ENCODE measurements around the gene MED26.

MED26 gene

GRCh38 chr19:16668176-16668575, 40.2 kb upstream of the MED26 start:
- DNase-seq (ENCODE audit: low read depth, low spot score) = no peak
- Histone ChIP-seq H3K9ac (ENCODE audit: insufficient read length) (no peak overlapping the region), H3K4me3 (no peak overlapping the region), H3K27ac (no peak overlapping the region), H3K36me3 (ENCODE audit: insufficient read depth, low read length) (no peaks in the 10 kb centered on the region), H3K9me3 (ENCODE audit: low read depth, low read length) (no peaks in the 10 kb centered on the region)
- no peak for TF ChIP-seq POLR2AphosphoS5 (IDR thresholded peaks at IDR 0.05; ENCODE audit: borderline replicate concordance, low read depth, low read length)
- TF ChIP-seq FOXP2 (optimal IDR thresholded peaks at IDR 0.05; ENCODE audit: control extremely low read depth, extremely low read length, insufficient read depth) = no peak
- TF ChIP-seq EZH2 (IDR thresholded peaks at IDR 0.05) = no peak

- no peak for TF ChIP-seq FOXP2 (optimal IDR thresholded peaks at IDR 0.05; ENCODE audit: control extremely low read depth, extremely low read length, insufficient read depth)
- no peak for TF ChIP-seq POLR2AphosphoS5 (IDR thresholded peaks at IDR 0.05; ENCODE audit: borderline replicate concordance, low read depth, low read length)
- TF ChIP-seq EZH2 (IDR thresholded peaks at IDR 0.05) = no peak
- Histone ChIP-seq H3K4me3 (peak overlapping the region; percentile 92), H3K9me3 (ENCODE audit: low read depth, low read length) (no peaks in the 10 kb centered on the region), H3K27ac (no peak overlapping the region), H3K36me3 (ENCODE audit: insufficient read depth, low read length) (peaks cover 25% of the 10 kb centered on the region), H3K9ac (ENCODE audit: insufficient read length) (peak overlapping the region; percentile 75)
- DNase-seq (ENCODE audit: low read depth, low spot score) = no peak
These were observed 33.6 kb upstream of the MED26 start for GRCh38 chr19:16661480-16662034.

- Histone ChIP-seq H3K9ac (ENCODE audit: insufficient read length) (peak within 1 kb of the TSS; percentile 92), H3K4me3 (peak within 1 kb of the TSS; percentile 92), H3K36me3 (ENCODE audit: insufficient read depth, low read length) (peaks cover 30% of the 10 kb centered on the region), H3K27ac (peak within 1 kb of the TSS; percentile 96), H3K9me3 (ENCODE audit: low read depth, low read length) (no peaks in the 10 kb centered on the region)
- DNase-seq (ENCODE audit: low read depth, low spot score) = no peak
- TF ChIP-seq FOXP2 (optimal IDR thresholded peaks at IDR 0.05; ENCODE audit: control extremely low read depth, extremely low read length, insufficient read depth) = no peak
- TF ChIP-seq EZH2 (IDR thresholded peaks at IDR 0.05) = no peak
- TF ChIP-seq POLR2AphosphoS5 (IDR thresholded peaks at IDR 0.05; ENCODE audit: borderline replicate concordance, low read depth, low read length) = no peak; the same call in 1 of the 2 replicates
These were observed 32.9 kb upstream of the MED26 start, which contains the start of gene TMEM38A for GRCh38 chr19:16660763-16661479. Gene TMEM38A (plus strand): TSS chr19:16661139. CDS start chr19:16661218, 79 bp downstream.

- H3K9ac ChIP-seq (ENCODE audit: insufficient read length) = peak within 1 kb of the TSS; percentile 92
- H3K4me3 ChIP-seq = peak within 1 kb of the TSS; percentile 92
- peak; percentile 95 for DNase-seq (ENCODE audit: low read depth, low spot score)
- H3K9me3 ChIP-seq (ENCODE audit: low read depth, low read length) = no peaks in the 10 kb centered on the region
- peaks cover 37% of the 10 kb centered on the region for H3K36me3 ChIP-seq (ENCODE audit: insufficient read depth, low read length)
- H3K27ac ChIP-seq = peak within 1 kb of the TSS; percentile 96
- no peak for TF ChIP-seq EZH2 (IDR thresholded peaks at IDR 0.05)
- peak; percentile 90 for TF ChIP-seq POLR2AphosphoS5 (IDR thresholded peaks at IDR 0.05; ENCODE audit: borderline replicate concordance, low read depth, low read length)
These were observed 32.1 kb upstream of the MED26 start, which contains the start of gene SMIM7 for GRCh38 chr19:16659832-16660708. Gene SMIM7 (minus strand): TSS chr19:16660144. CDS start chr19:16660110, 34 bp downstream.

GRCh38 chr19:16659464-16659831, 31.4 kb upstream of the MED26 start:
- Histone ChIP-seq H3K9me3 (ENCODE audit: low read depth, low read length) (no peaks in the 10 kb centered on the region), H3K4me3 (peak overlapping the region; percentile 92), H3K9ac (ENCODE audit: insufficient read length) (peak overlapping the region; percentile 92), H3K36me3 (ENCODE audit: insufficient read depth, low read length) (peaks cover 44% of the 10 kb centered on the region), H3K27ac (peak overlapping the region; percentile 96; the same call in 1 of the 2 replicates)
- TF ChIP-seq EZH2 (IDR thresholded peaks at IDR 0.05) = no peak
- no peak for TF ChIP-seq POLR2AphosphoS5 (IDR thresholded peaks at IDR 0.05; ENCODE audit: borderline replicate concordance, low read depth, low read length)
- no peak for TF ChIP-seq FOXP2 (optimal IDR thresholded peaks at IDR 0.05; ENCODE audit: control extremely low read depth, extremely low read length, insufficient read depth)
- no peak for DNase-seq (ENCODE audit: low read depth, low spot score)

GRCh38 chr19:16657384-16657783, 29.4 kb upstream of the MED26 start:
- Histone ChIP-seq H3K9me3 (ENCODE audit: low read depth, low read length) (no peaks in the 10 kb centered on the region), H3K27ac (no peak overlapping the region), H3K9ac (ENCODE audit: insufficient read length) (no peak overlapping the region), H3K4me3 (no peak overlapping the region), H3K36me3 (ENCODE audit: insufficient read depth, low read length) (peaks cover 64% of the 10 kb centered on the region)
- TF ChIP-seq FOXP2 (optimal IDR thresholded peaks at IDR 0.05; ENCODE audit: control extremely low read depth, extremely low read length, insufficient read depth) (no peak), EZH2 (IDR thresholded peaks at IDR 0.05) (no peak), POLR2AphosphoS5 (IDR thresholded peaks at IDR 0.05; ENCODE audit: borderline replicate concordance, low read depth, low read length) (no peak)
- DNase-seq (ENCODE audit: low read depth, low spot score) = no peak

- H3K9me3 ChIP-seq (ENCODE audit: low read depth, low read length) = no peaks in the 10 kb centered on the region
- TF ChIP-seq FOXP2 (optimal IDR thresholded peaks at IDR 0.05; ENCODE audit: control extremely low read depth, extremely low read length, insufficient read depth) (no peak), POLR2AphosphoS5 (IDR thresholded peaks at IDR 0.05; ENCODE audit: borderline replicate concordance, low read depth, low read length) (no peak), EZH2 (IDR thresholded peaks at IDR 0.05) (no peak)
- no peak overlapping the region for H3K4me3 ChIP-seq
- H3K9ac ChIP-seq (ENCODE audit: insufficient read length) = no peak overlapping the region
- peaks cover 81% of the 10 kb centered on the region for H3K36me3 ChIP-seq (ENCODE audit: insufficient read depth, low read length)
- H3K27ac ChIP-seq = no peak overlapping the region
- DNase-seq (ENCODE audit: low read depth, low spot score) = no peak
These were observed 27.7 kb upstream of the MED26 start for GRCh38 chr19:16655727-16656126.

- no peak for TF ChIP-seq FOXP2 (optimal IDR thresholded peaks at IDR 0.05; ENCODE audit: control extremely low read depth, extremely low read length, insufficient read depth)
- no peak for TF ChIP-seq EZH2 (IDR thresholded peaks at IDR 0.05)
- TF ChIP-seq POLR2AphosphoS5 (IDR thresholded peaks at IDR 0.05; ENCODE audit: borderline replicate concordance, low read depth, low read length) = no peak
- Histone ChIP-seq H3K36me3 (ENCODE audit: insufficient read depth, low read length) (peaks cover 86% of the 10 kb centered on the region), H3K9ac (ENCODE audit: insufficient read length) (no peak overlapping the region), H3K27ac (no peak overlapping the region), H3K4me3 (no peak overlapping the region), H3K9me3 (ENCODE audit: low read depth, low read length) (no peaks in the 10 kb centered on the region)
- DNase-seq (ENCODE audit: low read depth, low spot score) = no peak
These were observed 26.6 kb upstream of the MED26 start for GRCh38 chr19:16654627-16655026.

Data from SK-N-MC (cell line).